Measurements from ENCODE around the gene ETFA. TPM values are rescaled to one million over a fixed set of nuclear protein-coding genes. Genes with fewer than 3 reads are reported as not detected.

ETFA gene
- total RNA-seq, 1 donor from 2014 or later, result 107 TPM

GRCh38 chr15:76253691-76254473 is 57.4 kb downstream of the ETFA start:
- Mint-ChIP-seq H3K27ac (no peak overlapping the region), H3K27me3 (ENCODE audit: low read depth) (no peaks in the 10 kb centered on the region), H3K4me3 (no peak overlapping the region), H3K4me1 (no peaks in the 10 kb centered on the region), H3K9me3 (peaks cover 9% of the 10 kb centered on the region), H3K36me3 (peaks cover 41% of the 10 kb centered on the region)
- no peak for TF ChIP-seq CTCF (IDR thresholded peaks at IDR 0.05; ENCODE audit: unreplicated experiment)
- DNase-seq (ENCODE audit: low spot score in 2 of 2, unreplicated experiment in 2 of 2), result no peak

GRCh38 chr15:76252249-76252648 is 59.0 kb downstream of the ETFA start:
- Mint-ChIP-seq H3K27me3 (ENCODE audit: low read depth) (no peaks in the 10 kb centered on the region), H3K9me3 (peaks cover 9% of the 10 kb centered on the region), H3K4me1 (no peaks in the 10 kb centered on the region), H3K4me3 (no peak overlapping the region), H3K36me3 (peaks cover 35% of the 10 kb centered on the region), H3K27ac (no peak overlapping the region)
- no peak for DNase-seq (ENCODE audit: low spot score in 2 of 2, unreplicated experiment in 2 of 2)
- no peak for TF ChIP-seq CTCF (IDR thresholded peaks at IDR 0.05; ENCODE audit: unreplicated experiment)

GRCh38 chr15:76251717-76252116 is 59.6 kb downstream of the ETFA start:
- no peak for TF ChIP-seq CTCF (IDR thresholded peaks at IDR 0.05; ENCODE audit: unreplicated experiment)
- H3K4me1 Mint-ChIP-seq, result no peaks in the 10 kb centered on the region
- peaks cover 9% of the 10 kb centered on the region for H3K9me3 Mint-ChIP-seq
- H3K36me3 Mint-ChIP-seq, result peaks cover 31% of the 10 kb centered on the region
- no peak overlapping the region for H3K27ac Mint-ChIP-seq
- DNase-seq (ENCODE audit: low spot score in 2 of 2, unreplicated experiment in 2 of 2), result no peak
- no peak overlapping the region for H3K4me3 Mint-ChIP-seq
- no peaks in the 10 kb centered on the region for H3K27me3 Mint-ChIP-seq (ENCODE audit: low read depth)

- peaks cover 7% of the 10 kb centered on the region for H3K9me3 Mint-ChIP-seq
- H3K4me3 Mint-ChIP-seq, result no peak overlapping the region
- H3K36me3 Mint-ChIP-seq, result peaks cover 16% of the 10 kb centered on the region
- no peak overlapping the region for H3K27ac Mint-ChIP-seq
- H3K27me3 Mint-ChIP-seq (ENCODE audit: low read depth), result no peaks in the 10 kb centered on the region
- no peak for DNase-seq (ENCODE audit: low spot score in 2 of 2, unreplicated experiment in 2 of 2)
- H3K4me1 Mint-ChIP-seq, result no peaks in the 10 kb centered on the region
- no peak for TF ChIP-seq CTCF (IDR thresholded peaks at IDR 0.05; ENCODE audit: unreplicated experiment)
These were observed 66.1 kb downstream of the ETFA start for GRCh38 chr15:76245072-76245610.

- H3K27ac Mint-ChIP-seq, result no peak overlapping the region
- H3K4me1 Mint-ChIP-seq, result peaks cover 4% of the 10 kb centered on the region
- TF ChIP-seq CTCF (IDR thresholded peaks at IDR 0.05; ENCODE audit: unreplicated experiment), result no peak
- peaks cover 7% of the 10 kb centered on the region for H3K9me3 Mint-ChIP-seq
- H3K36me3 Mint-ChIP-seq, result peaks cover 10% of the 10 kb centered on the region
- H3K27me3 Mint-ChIP-seq (ENCODE audit: low read depth), result no peaks in the 10 kb centered on the region
- DNase-seq (ENCODE audit: low spot score in 2 of 2, unreplicated experiment in 2 of 2), result no peak
- H3K4me3 Mint-ChIP-seq, result no peak overlapping the region
These were observed 71.5 kb downstream of the ETFA start for GRCh38 chr15:76239786-76240185.
